ENCODE data around the gene WNT5B.

- TF ChIP-seq, protein P1, sequence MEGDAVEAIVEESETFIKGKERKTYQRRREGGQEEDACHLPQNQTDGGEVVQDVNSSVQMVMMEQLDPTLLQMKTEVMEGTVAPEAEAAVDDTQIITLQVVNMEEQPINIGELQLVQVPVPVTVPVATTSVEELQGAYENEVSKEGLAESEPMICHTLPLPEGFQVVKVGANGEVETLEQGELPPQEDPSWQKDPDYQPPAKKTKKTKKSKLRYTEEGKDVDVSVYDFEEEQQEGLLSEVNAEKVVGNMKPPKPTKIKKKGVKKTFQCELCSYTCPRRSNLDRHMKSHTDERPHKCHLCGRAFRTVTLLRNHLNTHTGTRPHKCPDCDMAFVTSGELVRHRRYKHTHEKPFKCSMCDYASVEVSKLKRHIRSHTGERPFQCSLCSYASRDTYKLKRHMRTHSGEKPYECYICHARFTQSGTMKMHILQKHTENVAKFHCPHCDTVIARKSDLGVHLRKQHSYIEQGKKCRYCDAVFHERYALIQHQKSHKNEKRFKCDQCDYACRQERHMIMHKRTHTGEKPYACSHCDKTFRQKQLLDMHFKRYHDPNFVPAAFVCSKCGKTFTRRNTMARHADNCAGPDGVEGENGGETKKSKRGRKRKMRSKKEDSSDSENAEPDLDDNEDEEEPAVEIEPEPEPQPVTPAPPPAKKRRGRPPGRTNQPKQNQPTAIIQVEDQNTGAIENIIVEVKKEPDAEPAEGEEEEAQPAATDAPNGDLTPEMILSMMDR (IDR thresholded peaks at IDR 0.05): no peak
- TF ChIP-seq POLR2A (IDR thresholded peaks at IDR 0.05): no peak
Observed at GRCh38 chr12:1603269-1603993, 25.6 kb upstream of the WNT5B start.

All from ovary (tissue), 3 donors.